Fibroblast of skin of abdomen (primary cell): Measurements from ENCODE around the gene TGFBR3L.

Experiments
- DNase-seq: peaks from one replicate; pipeline ENCODE4 v3.0.0-alpha.2; 2013

The TGFBR3L gene

DNA sequence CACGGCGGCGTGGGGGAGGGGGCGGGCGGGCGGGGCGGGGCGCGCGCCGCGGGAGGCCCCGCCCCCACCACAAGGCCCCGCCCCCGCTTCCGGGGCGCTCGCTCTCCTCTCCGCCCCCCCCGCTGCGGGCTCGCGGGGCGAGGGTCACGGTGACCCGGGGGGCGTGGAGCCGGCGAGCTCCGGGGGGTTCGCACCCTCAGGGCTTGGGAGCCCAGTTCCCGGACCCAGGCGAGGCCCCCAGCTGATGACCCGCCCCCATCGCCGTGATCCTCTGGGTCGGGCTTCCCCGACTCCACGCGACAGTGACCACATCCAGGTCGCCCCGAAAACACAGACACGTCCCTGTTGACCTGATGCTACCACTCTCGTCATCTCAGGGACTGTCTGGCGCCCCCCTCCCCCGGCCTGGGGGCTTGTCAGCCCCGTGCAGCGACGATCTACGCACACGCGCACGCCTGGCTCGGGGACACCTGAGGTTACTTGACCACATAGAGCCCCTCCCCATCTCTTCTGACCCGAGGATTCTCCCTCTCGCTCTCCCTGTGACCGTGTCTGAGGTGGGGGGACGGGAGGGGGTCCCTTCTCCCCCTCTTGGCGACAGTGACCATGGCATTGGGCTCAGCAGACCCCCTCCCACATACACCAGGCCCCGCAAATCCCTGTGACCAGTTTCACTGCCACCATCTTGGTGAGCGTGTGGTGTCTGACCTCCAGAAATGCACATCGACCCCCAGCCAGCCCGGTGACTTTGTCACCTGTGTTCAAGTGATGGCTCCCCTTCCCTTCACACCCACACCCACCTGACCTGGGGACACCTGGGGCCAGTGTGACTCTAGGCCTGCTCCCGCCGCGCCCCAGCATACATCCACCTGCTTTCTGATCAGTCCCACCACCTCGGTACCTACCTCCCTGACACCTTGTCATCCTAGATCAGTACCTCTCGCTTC lies 10.3 kb upstream of the TGFBR3L start:
- DNase-seq = no peak

DNA sequence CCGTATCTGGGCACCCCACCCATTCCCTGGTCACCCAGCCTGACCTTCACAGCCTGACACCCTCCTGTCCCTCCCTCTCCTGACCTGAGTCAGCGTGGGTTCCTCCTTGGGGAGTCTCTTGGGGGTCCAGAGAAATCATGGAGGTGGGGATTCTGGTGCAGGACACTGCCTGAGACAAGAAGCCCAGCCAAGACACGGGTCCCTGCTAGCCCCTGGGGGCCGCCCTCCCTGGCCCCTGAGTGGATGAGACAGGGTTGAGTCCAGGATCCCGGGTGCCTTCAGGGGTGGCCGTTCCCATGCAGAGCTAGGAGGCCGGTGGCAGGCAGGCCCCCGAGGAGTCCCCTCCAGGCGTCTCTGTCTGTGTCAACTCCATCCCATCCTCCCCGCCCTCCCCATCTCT lies 9.4 kb upstream of the TGFBR3L start:
- no peak for DNase-seq

DNA sequence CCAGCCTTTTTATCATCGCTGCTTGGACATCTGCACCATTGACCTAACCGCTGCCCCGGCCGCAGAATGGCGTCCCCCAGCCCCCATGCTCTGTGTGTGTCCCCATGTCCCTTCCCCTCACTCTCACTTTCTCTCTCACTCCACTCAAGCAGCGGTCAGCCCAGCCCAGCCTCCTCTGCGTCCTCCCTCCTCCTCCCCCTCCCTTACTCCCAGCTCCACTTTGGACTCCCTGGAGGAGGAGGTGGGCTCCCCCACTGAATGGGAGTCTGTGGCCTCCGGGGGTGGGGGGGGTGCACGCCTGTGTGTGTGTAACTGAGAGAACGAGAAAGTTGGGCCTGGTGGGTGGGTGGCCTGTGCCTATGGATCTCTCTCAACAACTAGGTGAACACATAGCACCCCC lies 8.8 kb upstream of the TGFBR3L start:
- no peak for DNase-seq

DNA sequence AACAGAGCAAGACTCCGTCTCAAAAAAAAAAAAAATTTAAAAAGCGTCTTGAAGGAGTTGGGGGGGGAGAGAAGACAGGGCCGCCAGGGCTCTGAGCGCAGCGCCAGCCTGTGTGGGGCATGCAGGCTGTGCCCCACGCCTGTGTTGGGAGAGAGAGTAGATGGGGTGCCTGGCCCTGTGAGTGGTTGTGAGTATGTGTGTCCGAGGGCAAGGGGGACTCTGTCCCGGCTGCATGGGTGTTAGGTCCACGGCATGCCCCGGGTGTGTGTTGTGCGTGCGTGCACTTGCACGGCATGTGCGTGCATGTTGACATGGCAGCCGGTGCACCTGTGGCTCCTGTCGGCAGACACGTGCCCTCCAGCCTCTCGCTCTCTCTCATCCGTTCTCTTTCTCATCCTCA lies 7.5 kb upstream of the TGFBR3L start:
- no peak for DNase-seq

DNA sequence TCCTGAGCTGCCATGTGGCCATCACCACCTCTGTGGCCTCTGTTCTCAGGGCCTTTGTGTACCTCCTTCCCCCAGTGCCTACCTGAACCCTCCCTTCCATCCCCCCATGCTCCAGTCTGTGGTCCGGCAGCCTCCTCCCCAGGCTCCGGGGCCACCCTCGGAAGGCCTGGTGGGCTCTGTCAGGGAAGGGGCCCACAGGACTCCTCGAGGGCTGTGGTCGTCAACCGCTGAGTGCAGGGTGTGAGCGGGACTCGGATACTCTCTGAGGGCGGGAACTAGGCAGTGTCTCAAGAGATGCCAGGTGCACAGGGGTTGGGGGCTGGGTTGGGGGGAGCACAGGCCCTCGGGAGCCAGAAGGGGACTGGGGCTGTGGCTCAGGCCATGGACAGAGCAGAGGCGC lies 7.1 kb upstream of the TGFBR3L start:
- no peak for DNase-seq

DNA sequence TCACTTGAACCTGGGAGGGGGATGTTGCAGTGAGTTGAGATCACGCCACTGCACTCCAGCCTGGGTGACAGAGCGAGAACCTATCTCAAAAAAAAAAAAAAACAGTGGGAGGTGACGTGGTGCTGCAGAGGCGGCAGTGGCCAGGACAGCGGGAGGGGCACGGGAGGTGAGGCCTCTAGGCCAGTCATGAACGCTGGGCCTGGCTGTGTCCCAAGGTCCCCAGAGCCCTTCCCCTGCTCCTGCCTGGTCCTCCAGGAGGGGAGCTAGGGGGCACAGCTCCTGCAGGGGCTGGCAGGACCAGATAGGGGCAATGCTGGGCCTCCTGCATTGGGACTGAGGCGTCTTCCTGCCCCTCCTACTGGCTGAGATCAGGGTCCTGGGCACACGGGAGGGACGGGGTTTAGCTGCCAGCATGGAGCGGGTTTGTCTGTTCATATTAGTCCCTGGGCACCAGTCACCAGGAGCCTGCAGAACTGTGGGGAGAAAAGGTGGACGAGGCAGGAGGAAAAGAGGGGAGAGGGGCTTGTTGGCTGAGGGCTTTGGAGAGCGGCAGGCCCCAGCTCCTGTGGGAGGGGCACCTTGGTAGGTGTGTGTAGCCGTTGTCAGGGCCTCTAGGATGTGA lies 6.4 kb upstream of the TGFBR3L start:
- DNase-seq = no peak

DNA sequence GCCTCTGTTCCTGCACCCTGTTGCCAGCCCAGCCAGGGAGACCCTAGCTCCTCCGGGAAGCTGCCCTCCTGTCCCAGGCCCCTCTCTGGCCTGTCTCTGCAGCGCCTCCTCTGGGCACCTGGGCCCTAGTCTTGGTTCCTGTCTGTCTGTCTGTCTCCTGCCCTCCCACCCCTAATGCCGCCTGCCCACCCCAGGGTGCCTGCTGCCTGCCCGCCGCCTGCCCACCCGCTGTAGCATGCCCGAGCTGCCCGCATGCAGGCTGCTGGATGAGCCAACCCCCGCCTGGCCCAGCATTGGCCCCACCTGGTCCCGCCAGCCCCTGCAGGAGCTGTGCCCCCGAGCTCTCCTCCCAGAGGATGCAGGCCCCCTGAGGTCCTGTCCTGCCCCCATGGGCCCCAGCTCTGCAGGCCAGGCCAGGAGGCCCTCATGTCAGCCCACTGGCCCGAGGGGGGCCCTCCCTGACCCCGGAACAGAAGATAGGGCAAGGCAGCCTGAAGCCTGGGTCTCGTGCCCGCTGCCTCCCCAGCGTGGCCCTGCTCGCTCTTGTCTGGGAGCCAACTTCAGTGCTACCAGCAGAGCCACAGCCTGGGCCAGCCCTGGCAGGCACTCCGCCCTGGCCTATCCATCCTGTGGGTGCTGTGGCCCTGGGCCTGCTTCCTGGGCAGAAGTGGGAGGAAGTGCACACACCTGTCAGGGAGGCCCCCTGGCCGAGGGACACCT lies 5.7 kb upstream of the TGFBR3L start:
- DNase-seq = no peak

DNA sequence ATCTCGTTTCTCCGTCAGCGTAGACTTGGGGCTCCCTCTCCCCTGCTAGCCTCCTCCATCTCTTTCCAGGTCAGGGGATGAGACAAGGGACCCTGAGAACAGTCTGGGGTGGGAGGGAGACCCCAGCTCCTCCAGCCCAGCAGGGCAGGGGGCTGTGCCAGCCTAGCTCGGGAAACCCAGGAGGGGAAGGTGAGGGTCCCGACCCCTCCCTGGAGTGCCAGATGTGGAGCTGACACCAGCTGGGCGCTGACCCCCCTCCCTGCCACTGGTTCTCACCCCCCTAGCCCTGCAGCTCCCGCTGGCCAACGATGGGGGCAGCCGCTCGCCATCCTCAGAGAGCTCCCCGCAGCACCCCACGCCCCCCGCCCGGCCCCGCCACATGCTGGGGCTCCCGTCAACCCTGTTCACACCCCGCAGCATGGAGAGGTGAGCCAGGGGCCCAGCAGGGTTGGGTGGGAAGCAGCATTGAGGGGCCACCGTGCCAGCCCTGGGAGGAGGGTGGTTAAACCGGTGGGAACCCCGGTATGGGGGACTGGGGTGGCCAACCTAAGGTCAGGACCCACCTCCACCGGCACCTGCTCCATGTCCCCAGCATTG lies 5.1 kb upstream of the TGFBR3L start:
- DNase-seq = no peak

DNA sequence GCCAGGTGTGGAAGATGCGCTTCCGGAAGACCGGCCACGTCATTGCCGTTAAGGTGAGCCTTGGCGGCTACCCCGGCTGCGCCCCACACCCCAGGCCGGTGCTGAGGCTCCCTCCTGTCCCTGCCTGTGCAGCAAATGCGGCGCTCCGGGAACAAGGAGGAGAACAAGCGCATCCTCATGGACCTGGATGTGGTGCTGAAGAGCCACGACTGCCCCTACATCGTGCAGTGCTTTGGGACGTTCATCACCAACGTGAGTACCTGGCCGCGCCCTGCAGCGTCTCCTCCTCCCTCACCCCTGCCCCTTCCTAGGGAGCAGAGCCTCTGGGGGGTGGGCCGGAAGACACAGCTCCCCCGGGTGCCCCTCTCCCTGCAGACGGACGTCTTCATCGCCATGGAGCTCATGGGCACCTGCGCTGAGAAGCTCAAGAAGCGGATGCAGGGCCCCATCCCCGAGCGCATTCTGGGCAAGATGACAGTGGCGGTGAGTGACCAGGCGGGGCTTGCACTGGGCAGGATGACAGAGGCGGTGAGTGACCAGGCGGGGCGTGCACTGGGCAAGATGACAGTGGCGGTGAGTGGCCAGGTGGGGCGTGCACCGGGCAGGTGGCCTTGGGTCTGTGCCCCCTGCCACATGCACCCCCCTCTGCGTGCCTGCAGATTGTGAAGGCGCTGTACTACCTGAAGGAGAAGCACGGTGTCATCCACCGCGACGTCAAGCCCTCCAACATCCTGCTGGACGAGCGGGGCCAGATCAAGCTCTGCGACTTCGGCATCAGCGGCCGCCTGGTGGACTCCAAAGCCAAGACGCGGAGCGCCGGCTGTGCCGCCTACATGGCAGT lies 4.1 kb upstream of the TGFBR3L start:
- no peak for DNase-seq

DNA sequence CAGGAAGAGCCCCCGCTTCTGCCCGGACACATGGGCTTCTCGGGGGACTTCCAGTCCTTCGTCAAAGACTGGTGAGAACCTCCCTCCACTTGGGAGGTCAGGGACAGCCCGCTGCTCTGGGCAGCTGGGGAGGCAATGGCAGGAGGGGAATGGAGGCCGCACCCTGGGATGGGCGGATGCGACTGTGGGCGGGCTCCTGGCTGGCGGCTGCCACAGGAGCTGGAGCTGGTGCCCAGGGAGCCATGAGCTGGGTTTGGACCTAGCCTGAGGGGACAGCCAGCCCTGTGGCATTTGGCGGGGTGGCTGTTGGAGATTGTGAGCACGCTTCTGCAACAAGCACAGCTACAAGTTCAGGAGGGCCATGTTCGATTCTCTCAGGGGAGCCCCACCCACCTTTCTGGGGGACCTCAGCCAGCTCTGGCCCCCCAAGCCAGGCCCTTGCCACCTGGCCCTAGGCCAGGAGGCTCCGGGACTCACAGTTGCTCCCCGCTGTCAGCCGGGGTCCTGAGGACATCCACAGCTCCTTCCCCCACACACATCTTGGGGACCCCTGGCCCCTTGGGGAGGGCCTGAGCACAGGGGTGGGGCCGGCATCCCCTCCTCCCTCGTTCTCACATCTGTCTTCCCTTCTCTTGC lies 3.0 kb upstream of the TGFBR3L start:
- no peak for DNase-seq

DNA sequence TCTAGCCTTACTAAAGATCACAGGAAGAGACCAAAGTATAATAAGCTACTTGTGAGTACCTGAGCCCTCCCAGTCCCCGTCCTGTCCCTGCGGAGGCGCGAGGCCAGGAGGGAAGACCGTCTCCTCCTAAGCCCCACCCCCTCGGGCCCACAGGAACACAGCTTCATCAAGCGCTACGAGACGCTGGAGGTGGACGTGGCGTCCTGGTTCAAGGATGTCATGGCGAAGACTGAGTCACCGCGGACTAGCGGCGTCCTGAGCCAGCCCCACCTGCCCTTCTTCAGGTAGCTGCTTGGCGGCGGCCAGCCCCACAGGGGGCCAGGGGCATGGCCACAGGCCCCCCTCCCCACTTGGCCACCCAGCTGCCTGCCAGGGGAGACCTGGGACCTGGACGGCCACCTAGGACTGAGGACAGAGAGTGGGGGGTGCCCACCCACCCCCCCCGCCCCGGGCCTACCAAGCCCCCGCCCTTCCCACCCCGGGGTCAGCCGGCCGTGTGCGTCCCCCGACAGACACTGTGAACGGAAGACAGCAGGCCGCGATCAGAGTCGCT lies 2.4 kb upstream of the TGFBR3L start:
- DNase-seq = no peak

DNA sequence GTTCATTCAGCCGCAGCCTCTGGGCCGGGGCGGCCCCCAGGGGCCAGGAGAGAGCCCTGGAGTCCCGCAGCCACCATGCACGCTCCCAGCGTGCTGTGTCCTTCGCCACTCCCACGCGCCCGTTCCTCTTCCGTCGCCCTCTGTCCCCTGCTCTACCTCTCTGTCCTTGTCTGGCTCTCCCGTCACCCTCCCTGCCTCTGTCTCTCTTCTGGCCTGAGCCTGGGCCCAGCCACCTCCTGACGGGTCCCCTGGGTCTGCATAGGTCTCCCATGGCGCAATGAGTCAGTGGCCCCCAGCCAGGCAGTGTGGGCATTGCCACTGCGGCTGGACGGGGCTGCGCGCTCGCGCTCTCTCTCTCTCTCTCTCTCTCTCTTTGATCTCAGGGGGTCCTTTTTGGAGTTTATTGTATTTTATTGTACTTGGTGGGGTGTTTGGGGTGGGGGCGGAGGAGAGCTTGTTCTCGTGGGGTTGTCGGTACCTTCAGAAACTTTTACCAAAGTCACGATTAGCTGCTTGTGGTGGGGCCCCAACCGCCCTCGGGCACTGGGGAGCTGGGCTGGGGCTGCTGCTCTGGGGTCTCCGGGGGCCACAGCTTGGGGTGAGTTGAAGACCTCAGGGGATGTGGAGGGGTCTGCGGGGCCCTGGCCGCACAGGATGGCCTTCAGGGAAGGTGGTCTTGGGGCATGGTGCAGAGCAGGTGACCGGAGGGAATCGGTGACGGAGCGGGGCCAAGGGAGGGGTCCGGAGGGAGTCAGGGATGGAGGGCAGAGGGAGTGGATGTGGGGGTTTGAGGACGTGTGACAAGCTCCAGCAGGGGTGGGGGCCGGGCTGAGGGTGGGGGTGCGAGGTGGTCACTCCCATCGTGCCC lies 1.7 kb upstream of the TGFBR3L start:
- DNase-seq = no peak

DNA sequence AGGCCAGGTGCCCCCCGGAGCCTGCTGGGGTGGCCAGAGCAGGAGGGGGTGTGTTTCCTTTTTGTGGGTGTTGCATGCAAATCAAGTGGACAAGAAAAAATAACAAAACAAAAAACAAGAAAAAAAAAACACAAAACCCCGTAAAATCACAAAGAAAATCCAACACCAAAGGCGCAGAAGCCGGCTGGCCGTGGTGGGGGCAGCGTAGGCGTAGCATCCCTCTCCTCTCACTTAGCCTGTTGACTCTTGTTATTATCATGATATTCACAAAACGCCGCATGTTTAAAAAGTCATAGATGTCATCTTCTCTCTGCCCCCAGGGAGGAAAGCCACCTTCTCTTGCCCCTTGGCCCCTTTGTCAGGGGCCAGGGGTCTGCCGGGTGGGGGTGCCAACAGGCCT lies 978 bp upstream of the TGFBR3L start:
- DNase-seq = no peak

DNA sequence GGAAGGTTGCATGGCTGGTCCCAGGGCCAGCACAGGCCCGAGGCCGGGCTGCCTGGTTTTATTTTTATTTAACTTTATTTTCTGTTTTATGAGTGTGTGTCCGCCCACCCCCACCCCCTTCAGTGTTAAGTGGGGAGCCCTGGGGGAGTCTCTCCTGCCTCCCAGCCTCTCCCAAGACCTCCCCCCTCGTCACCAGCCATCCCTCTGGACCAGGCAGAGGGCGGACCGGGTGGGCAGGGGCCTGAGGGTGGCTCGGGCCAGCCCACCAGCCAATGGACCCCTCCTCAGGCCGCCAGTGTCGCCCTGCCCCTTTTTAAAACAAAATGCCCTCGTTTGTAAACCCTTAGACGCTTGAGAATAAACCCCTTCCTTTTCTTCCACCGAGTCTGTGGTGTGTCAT lies 531 bp upstream of the TGFBR3L start:
- DNase-seq = no peak

DNA sequence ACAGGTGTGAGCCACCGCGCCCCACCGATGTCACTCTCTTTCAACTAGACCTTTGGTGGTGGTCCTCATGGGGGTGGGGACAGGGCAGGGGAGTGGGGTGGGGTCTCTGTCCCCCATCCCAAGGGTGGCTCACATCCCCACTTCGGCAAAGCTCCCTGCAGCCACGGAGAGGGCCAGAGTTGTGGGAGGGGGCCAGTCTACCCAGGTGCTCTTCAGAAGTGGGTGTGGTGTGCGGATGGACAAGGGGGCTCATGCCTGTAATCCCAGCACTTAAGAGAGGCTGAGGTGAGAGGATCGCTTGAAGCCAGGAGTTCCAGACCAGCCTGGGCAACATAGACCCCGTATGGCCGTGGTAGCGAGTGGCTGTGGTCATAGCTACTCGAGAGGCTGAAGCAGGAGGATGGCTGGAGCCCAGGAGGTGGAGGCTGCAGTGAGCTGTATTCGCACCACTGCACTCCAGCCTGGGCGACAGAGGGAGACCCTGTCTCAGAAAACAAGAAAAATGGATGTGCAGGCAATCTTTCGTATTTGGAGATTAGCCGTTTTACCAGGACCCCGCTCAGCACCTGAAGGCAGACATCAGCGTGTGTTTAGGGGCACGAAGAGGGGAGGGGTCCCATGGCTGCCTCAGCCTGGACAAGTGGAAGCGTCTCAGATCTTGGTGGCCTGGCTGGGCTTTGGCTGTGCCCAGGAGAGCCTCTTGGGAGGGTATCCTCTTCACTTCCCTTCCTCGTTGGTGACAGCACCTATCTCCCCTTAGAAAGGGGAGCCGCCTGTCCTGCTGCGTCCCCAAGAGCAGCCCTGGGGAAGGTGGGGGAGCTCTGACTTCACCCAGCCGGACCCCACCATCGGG lies 846 bp downstream of the TGFBR3L start:
- DNase-seq = no peak

DNA sequence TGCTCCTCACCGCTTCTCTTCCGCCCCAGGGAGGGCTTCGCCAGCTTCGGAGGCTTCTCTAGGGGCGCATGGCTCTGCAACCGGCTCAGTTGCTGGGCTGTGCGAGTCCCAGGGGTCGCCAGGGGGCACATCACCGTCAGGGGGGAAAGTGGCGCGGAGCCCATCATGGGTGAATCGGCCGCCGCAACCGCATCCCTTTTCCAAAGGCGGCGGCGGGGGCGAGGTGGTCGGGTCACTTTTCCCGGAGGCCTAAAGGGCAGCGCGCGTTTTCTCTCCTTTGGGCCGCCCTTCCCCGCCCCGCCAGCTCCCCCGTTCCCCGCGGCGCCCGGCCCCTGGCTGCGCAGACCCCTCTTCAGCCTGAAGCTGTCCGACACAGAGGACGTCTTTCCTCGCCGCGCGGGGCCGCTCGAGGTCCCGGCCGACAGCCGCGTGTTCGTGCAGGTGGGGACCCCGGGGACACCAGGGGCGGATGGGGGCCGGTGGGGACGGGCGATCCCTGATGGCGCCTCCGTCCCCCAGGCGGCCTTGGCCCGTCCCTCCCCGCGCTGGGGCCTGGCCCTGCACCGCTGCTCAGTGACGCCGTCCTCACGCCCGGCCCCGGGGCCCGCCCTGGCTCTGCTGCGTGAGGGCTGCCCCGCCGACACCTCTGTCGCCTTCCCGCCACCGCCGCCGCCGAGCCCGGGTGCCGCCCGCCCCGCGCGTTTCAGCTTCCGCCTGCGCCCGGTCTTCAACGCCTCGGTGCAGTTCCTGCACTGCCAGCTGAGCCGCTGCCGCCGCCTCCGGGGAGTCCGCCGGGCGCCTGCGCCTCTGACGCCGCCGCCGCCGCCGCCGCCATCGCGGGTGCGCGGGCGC lies 1.7 kb downstream of the TGFBR3L start:
- no peak for DNase-seq

DNA sequence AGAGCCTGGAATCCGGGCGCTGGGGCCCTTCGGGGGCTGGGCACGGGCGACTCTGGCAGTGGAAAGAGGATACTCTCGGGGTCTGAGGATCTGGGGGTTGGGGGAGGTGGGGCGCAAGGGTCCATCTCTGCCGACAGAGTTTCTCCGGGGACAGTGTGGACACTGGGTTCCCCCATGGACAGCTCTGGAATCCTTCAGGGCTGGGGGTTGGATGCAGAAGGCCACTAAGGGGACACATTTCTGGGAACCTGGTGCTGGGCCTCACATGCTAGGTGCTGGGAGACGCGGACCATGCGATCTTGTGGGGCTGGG lies 2.3 kb downstream of the TGFBR3L start:
- DNase-seq = no peak

DNA sequence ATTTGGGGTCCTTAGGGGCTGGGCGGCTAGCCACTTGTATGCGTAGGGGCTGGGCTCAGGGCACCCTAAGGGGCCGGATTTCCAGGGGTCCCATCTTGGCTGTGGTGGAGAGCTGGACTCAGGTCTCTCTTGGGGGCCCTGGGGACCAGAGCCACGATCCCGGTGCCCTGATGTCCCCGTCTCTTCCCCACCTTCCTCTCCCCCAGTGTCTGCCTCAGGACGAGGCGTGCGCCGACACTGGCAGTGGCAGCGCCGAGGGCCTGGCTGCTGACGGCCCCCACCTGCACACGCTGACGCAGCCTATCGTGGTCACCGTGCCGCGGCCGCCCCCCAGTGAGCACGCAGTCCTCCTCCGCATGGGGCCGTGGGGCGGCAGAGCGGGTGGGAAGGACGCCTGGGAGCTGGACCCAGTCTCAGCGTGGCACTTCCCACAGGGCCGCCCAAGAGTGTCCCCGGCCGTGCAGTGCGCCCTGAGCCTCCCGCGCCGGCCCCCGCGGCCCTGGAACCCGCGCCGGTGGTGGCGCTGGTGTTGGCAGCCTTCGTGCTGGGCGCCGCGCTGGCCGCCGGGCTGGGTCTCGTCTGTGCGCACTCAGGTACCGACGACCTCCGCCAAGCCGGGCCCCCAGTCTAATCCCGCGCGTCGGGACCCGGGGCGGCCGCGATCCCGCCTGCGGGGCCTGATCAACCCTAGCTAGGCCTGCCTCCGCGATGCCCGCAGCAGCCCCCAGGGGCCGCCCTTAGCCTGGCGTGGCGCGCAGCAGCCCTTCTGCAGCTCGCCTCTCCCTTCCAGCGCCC lies 2.8 kb downstream of the TGFBR3L start:
- peak; percentile 54 for DNase-seq
